Large intestine (tissue), 3 donors: ENCODE data around the gene CMKLR1. TPM values are rescaled to one million over a fixed set of nuclear protein-coding genes. Genes with fewer than 3 reads are reported as not detected.

Experiments used
- DNase-seq, 2 donors: peaks; one replicate each; pipeline versions ENCODE4 v3.0.0 to v3.0.0-alpha.2; 2013
- H3K27ac ChIP-seq: one replicate; pipeline ENCODE4 v1.5.1; 2013; ENCODE audit warnings: low read length
- H3K27me3 ChIP-seq: 2 replicates; pipeline ENCODE4 v1.6.1; 2013; ENCODE audit warnings: low read length; ENCODE audit not compliant: control insufficient read depth, insufficient read depth
- H3K36me3 ChIP-seq: 2 replicates; pipeline ENCODE4 v1.6.1; 2013; ENCODE audit warnings: low read length; ENCODE audit not compliant: control insufficient read depth, insufficient read depth
- H3K4me1 ChIP-seq: one replicate; pipeline ENCODE4 v1.6.1; 2013; ENCODE audit warnings: low read length; ENCODE audit not compliant: control insufficient read depth, insufficient read depth
- H3K4me3 ChIP-seq: one replicate; pipeline ENCODE4 v1.5.1; 2013; ENCODE audit warnings: low read length
- H3K9me3 ChIP-seq: one replicate; pipeline ENCODE4 v1.6.1; 2013; ENCODE audit warnings: mild to moderate bottlenecking, low read depth, low read length, moderate library complexity; ENCODE audit not compliant: control insufficient read depth
- WGBS: methylation state at CpG from one replicate; pipeline ENCODE4 v1.1.5; 2013; ENCODE audit warnings: low lambda C conversion rate; ENCODE audit not compliant: insufficient coverage; 5-methylcytosine and 5-hydroxymethylcytosine counted together
- polyA plus RNA-seq: library from polyadenylated mRNA; unstranded; fragments of 120-200 nt; gene quantifications from one replicate; pipeline ENCODE4 v1.2.1, GENCODE V29; 2013

Gene CMKLR1
- polyA plus RNA-seq, 1 donor = 3.4 TPM

DNA sequence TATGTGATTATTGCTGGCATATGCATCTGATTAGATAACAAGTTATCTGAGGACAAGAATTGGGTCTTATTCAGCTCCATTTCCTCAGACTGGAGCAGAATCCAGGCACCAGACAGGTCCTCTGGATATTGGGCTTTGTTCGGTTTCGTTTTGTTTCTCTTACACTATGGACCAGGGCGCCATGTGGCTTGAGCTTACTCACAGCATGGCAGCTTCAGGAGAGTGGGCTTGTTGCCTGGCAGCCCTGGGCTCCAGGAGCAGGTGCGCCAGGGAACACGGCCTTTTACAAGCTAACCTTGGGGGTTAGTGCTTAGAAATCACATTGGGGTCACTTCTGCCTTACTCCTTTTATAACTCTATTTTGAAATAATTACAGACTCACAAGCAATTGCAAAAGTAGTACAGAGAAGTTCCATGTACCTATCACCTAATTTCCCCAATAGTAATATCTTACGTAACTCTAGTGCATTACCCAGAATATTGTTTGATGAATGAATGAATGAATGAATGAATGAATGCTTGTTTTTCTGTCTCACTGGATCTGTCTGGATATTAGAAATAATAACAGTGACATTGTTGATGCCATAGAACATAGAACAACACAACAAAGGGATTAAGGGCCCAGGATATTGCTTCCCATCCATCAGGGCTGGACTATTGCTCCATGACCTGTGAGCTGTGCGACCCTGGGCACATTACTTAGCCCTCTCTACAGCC lies 39.0 kb downstream of the CMKLR1 start:
- Histone ChIP-seq H3K4me1 (peaks cover 4% of the 10 kb centered on the region), H3K27ac (no peak overlapping the region), H3K4me3 (no peak overlapping the region), H3K36me3 (no peaks in the 10 kb centered on the region), H3K27me3 (peaks cover 2% of the 10 kb centered on the region), H3K9me3 (no peaks in the 10 kb centered on the region)
- DNase-seq = no peak
- 100% methylated on average over 1 of the region's 7 CpGs for WGBS

DNA sequence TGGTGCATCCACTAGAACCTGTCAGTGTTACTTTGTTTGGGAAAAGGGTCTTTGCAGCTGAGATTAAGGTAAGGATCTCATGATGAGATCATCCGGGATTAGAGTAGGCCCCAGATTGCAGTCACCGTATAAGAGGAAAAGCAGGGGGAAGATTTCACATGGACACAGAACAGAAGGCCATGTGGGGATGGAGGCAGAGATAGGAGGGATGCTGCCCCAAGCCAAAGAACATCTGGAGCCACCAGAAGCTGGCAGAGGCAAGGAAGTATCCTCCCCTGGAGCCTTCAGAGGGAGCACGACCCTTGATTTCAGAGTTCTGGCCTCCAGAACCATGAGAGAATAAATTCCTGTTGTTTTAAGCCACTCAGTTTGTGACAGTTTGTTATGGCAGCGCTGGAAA lies 39.6 kb downstream of the CMKLR1 start:
- Histone ChIP-seq H3K27ac (no peak overlapping the region), H3K4me1 (no peaks in the 10 kb centered on the region), H3K9me3 (no peaks in the 10 kb centered on the region), H3K36me3 (no peaks in the 10 kb centered on the region), H3K27me3 (peaks cover 2% of the 10 kb centered on the region), H3K4me3 (no peak overlapping the region)
- WGBS = 50% methylated on average over 1 of the region's 4 CpGs
- DNase-seq = no peak

DNA sequence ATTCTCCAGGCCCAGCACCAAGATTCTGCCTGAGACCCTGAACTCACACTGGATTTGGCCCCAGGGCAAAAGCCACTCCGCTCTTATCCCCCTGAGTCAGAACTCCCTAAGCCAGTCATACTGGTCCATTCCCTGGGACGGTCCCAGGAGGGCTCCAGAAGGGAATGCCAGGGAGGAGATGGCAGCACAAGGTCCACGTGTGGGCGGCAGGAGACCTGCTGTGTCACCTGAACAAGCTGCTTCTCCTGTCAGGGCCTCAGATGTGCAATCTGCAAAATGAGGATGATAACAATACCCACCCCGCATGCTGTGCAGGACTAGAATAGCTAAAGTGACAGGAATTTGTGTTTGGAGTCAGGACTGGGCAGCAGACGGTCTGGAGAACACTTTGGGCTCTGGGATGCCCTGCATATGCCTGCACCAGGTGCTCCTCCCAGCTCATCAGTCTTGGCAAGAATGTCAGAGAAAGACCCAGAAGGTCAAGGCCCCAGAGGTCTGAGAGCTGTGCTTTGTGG lies 40.3 kb downstream of the CMKLR1 start:
- H3K27ac ChIP-seq = no peak overlapping the region
- no peaks in the 10 kb centered on the region for H3K4me1 ChIP-seq
- peaks cover 2% of the 10 kb centered on the region for H3K27me3 ChIP-seq
- no peaks in the 10 kb centered on the region for H3K36me3 ChIP-seq
- H3K9me3 ChIP-seq = no peaks in the 10 kb centered on the region
- WGBS = no CpG with 5 or more reads among the region's 6 CpGs
- no peak overlapping the region for H3K4me3 ChIP-seq
- DNase-seq = no peak

DNA sequence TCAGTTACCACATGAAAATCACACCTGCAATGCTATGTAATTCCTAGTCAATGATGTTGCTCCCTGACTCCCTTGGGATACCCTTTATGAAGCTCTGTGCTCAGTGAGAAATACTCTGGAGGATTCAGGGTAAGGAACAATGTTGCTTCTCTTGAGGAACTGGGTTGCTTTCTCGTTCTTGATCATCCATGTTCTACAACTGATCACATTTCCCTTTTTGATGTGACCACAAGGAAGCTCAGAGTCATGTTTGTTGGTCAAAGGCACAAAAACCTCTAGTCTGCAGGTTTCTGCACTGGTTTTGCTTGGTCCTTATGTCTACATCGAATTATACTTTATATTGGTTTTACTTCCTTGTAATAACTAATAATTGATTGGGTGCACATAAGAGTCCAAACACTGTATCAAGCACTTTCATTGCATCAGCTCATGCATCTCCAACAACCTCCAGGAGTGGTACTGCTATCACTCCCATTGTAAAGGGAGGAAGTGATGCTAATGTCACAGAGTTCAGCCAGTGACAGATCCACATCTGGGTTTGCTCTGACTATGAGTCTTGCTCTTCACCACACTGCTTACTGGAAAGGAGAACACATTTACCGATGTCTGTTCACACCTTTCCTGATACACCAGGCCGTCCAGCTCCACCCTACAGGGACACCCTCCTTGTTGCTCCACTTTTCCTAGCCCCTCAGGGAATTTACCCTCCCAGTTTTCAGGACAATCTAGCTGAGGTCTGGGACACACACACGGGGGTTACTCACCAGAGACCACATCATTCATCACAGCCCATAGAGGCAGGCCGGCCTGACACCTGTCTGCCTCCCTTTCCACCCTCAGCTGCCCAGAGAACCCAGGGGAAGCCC lies 41.0 kb downstream of the CMKLR1 start:
- Histone ChIP-seq H3K27ac (no peak overlapping the region), H3K4me1 (no peaks in the 10 kb centered on the region), H3K36me3 (no peaks in the 10 kb centered on the region), H3K9me3 (no peaks in the 10 kb centered on the region), H3K27me3 (peaks cover 2% of the 10 kb centered on the region), H3K4me3 (no peak overlapping the region)
- no CpG with 5 or more reads among the region's 6 CpGs for WGBS
- no peak for DNase-seq

DNA sequence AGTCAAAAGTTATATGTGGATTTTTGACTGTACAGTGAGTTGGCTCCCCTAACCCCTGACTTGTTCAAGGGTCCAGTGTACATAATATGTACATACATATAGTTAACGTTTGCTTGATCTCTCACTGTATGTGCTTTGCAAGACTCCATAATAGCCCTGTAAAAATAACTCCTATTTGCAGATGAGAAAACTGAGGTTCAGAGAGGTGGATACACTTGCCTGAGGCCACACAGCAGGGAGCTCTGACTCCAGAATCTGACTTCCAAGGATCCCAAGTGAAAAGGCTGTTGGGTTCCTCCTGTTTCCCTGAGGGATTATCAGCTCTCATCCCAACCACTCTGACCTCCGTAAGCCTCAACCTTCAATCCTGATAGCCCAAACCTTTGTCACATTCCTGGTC lies 41.7 kb downstream of the CMKLR1 start:
- Histone ChIP-seq H3K9me3 (no peaks in the 10 kb centered on the region), H3K27me3 (no peaks in the 10 kb centered on the region), H3K4me1 (no peaks in the 10 kb centered on the region), H3K4me3 (no peak overlapping the region), H3K36me3 (no peaks in the 10 kb centered on the region), H3K27ac (no peak overlapping the region)
- no CpG with 5 or more reads among the region's 2 CpGs for WGBS
- no peak for DNase-seq

DNA sequence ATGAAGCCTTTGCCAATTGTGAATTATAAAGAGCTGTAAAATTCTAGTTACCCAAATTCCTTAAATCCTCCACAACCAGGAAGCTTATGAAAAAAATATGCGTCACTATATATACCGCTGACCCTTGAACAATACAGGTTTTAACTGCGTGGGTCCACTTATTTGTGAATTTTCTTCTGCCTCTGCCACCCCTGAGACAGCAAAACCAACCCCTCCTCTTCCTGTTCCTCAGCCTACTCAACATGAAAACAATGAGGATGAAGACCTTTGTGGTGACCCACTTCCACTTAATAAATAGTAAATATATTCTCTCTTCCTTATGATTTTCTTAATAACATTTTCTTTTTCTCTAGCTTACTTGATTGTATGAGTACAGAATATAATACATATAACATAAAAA lies 42.2 kb downstream of the CMKLR1 start:
- 86% methylated on average over 2 of the region's 3 CpGs for WGBS
- Histone ChIP-seq H3K27ac (no peak overlapping the region), H3K4me1 (no peaks in the 10 kb centered on the region), H3K4me3 (no peak overlapping the region), H3K36me3 (no peaks in the 10 kb centered on the region), H3K9me3 (no peaks in the 10 kb centered on the region), H3K27me3 (no peaks in the 10 kb centered on the region)
- no peak for DNase-seq

DNA sequence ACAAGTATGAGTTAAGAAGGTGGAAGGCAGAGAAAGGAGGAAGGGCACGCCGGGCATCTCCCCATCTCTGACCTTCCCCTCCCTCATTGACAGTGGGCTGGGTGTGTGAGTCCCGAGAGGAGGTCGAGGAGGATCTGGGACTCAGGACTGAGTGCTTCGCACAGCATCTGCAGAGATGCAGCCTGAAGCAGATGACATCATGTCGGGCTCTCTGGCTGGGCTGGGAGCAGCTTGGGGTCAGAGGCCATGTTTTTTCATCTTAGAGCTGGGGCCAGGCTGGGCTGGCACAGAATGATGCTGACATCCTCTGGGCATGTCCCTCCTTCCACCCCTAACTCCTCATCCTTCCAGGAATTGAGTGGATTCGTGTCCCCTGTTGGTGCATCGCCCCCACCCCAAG lies 43.5 kb downstream of the CMKLR1 start:
- no peak overlapping the region for H3K27ac ChIP-seq
- H3K9me3 ChIP-seq = no peaks in the 10 kb centered on the region

DNA sequence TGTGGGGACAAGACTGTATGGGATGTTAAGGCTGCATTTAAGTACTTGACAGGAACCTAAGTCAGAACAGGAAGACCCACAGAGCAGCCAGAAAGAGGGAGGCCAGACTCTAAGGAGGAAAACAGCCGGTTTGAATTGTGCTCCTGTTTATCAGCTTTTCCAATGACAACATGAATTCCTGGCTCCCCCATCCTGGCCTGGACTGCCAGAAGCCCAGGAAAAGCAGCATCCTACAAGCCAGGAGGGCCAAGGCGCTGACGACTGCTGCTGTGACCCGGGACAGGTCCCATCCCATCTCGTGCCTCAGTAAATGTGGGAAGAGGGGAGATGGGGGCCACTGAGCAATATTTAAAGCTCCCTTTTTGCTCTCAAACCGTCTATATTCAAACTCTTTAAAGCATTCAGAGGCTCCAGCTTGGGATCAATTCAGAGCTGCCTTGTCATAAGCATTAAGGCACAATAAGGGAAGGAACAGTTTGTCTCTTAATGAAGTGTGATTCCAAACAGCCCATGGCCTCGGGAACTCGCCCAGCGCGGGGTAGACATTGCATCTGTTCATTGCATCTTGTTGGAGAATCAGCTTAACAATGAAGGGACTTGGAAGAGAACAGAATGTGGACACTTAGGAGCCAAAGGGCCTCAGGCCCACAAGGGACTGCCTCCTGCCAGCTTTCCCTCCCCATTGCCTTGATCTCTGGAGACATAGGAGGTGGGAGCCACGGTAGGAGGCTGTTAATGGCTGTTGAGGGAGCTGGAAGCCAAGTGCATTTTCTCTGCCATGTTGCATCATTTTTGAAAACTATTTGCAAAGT lies 49.6 kb downstream of the CMKLR1 start:
- WGBS = no CpG with 5 or more reads among the region's 11 CpGs
- DNase-seq = no peak
- H3K4me1 ChIP-seq = no peaks in the 10 kb centered on the region
- H3K9me3 ChIP-seq = no peaks in the 10 kb centered on the region
- no peak overlapping the region for H3K4me3 ChIP-seq
- H3K27me3 ChIP-seq = no peaks in the 10 kb centered on the region
- no peak overlapping the region for H3K27ac ChIP-seq
- no peaks in the 10 kb centered on the region for H3K36me3 ChIP-seq

More for the DNA sequence above, 43.5 kb downstream of the CMKLR1 start:
- no CpG with 5 or more reads among the region's 8 CpGs for WGBS
- H3K4me1 ChIP-seq = no peaks in the 10 kb centered on the region
- no peak overlapping the region for H3K4me3 ChIP-seq
- no peaks in the 10 kb centered on the region for H3K36me3 ChIP-seq
- H3K27me3 ChIP-seq = no peaks in the 10 kb centered on the region
- DNase-seq = no peak

DNA sequence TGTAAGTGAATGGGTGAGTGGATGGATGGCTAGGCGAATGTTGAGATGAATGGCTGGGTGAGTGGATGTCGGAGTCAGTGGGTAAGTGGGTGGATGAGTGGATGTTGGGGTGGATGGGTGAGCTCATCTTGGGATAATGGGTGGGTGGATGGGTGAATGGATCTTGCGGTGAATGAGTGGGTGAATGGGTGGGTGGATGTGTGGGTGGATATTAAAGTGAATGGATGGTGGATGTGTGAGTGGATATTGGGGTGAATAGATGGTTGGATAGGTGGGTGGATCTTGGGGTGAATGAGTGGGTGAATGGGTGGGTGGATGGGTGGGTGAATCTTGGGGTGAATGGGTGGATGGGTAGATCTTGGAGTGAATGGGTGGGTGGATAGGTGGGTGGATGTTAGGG lies 51.9 kb downstream of the CMKLR1 start:
- no peak for DNase-seq
- Histone ChIP-seq H3K27me3 (no peaks in the 10 kb centered on the region), H3K9me3 (no peaks in the 10 kb centered on the region), H3K36me3 (no peaks in the 10 kb centered on the region), H3K4me1 (no peaks in the 10 kb centered on the region), H3K4me3 (no peak overlapping the region), H3K27ac (no peak overlapping the region)
- 92% methylated on average over 2 of the region's 3 CpGs for WGBS

DNA sequence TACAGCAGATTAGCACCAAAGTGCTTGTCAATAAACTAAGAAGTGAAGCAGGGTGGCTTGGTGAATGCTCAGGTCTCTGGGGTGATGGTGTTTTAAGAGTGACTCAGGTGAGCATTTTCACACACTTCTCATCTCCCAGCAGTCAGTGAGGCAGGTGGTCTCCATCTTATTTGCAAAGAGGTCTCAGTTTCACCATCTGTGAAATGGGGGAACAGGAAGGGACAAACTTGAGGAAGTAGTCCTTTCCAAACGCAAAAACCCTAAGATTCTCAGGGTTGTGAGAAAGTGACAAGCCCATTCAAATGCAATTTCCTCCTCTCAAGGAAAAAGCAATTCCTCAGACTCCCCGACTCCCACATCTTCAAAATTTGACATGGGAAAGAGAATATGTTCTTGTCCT lies 54.1 kb downstream of the CMKLR1 start:
- no peak for DNase-seq
- H3K27ac ChIP-seq = no peak overlapping the region
- H3K4me1 ChIP-seq = no peaks in the 10 kb centered on the region
- H3K4me3 ChIP-seq = no peak overlapping the region
- H3K27me3 ChIP-seq = no peaks in the 10 kb centered on the region
- WGBS = no CpG with 5 or more reads among the region's 2 CpGs
- no peaks in the 10 kb centered on the region for H3K36me3 ChIP-seq
- H3K9me3 ChIP-seq = no peaks in the 10 kb centered on the region
